HG03095 (cell line): ENCODE results near the gene NGRN.
A peak's percentile ranks its signal among the peaks of the same experiment; 100 is the strongest.
"Not testable (repeated sequence)": the region's sequence is repeated elsewhere in the genome, so short reads cannot be mapped to it uniquely, and the experiment has no call there.

ENCODE experiments used
- ATAC-seq: cut with Tn5 transposase; IDR thresholded peaks from one replicate; pipeline ENCODE4 v1.9.1; 2021; ENCODE audit warnings: moderate library complexity; ENCODE audit not compliant: unreplicated experiment

Gene NGRN

DNA sequence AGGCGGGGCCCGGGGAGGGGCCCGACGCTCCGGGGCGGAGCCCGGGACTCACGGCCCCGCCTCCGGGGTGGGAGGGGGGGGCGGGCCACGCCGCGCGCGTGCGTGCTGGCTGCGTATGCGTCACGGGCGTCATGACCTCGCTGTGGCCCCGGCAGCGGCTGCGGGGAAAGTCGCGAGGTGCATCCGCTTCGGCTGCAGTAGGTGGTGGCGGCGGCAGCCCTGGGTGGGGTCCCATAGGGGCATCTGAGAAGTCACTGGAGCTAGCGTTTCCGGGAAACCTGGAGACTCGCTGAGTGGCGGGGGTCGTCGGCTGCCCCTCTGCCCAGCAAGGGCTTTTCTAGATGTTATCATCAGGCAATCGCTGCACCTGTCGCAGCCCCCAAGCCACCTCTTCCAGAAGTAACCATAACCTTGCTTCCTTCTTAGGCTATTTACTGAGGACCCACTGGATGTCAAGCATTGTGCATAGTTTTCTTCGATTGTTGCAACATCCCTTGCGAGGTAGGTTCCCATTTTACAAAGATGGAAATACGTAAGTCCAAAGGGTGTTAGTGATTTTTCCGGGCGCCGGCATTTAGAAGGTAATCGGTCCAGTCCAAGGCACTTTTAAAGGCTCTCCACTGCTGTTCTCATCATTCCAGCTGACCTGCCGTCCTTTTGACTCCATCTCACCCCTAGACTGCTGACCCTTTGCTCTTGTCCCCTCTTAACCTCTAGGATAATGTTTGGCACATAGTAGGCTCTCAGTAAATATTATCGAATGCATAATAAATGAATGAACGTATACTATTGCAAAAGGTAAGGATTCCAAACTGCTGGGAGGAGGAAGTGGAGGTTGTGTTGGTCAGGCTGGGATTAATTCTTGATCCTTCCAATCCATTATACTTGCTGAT is 31.1 kb upstream of the NGRN start, which contains the start of gene GDPGP1:
Gene GDPGP1, plus strand, starts transcription at position 114 of the 893 bp plus-strand sequence. CDS start 6,700 bp downstream, outside the sequence.
- peak; percentile 58 for ATAC-seq

DNA sequence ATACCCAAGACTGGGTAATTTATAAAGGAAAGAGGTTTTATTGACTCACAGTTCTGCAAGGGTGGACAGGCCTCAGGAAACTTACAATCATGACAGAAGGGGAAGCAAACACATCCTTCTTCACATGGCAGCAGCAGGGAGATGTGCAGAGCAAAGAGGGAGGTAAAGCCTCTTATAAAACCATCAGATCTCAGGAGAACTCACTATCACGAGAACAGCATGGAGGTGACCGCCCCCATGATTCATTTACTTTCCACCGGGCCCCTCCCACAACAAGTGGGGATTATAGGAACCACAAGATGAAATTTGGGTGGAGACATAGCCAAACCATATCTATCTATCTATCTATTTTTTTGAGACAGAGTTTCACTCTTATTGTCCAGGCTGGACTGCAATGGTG is 26.1 kb upstream of the NGRN start:
- ATAC-seq, result no peak

DNA sequence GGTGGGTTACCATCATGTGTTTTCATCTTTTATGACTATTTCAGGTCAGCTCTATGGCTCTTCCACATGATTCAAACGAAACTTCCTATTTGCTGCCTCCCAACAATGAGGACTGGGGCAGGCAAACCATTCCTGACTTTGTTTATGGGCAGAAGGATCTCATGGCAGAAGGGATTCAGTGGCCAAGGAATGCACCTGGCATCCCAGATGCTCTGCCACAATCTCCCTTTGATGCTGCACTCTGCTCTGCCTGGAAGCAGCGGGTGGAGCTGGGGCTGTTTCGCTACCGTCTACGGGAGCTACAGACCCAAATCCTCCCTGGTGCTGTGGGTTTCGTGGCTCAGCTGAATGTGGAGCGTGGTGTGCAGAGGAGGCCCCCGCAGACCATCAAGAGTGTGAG is 24.6 kb upstream of the NGRN start:
- ATAC-seq, result no peak

DNA sequence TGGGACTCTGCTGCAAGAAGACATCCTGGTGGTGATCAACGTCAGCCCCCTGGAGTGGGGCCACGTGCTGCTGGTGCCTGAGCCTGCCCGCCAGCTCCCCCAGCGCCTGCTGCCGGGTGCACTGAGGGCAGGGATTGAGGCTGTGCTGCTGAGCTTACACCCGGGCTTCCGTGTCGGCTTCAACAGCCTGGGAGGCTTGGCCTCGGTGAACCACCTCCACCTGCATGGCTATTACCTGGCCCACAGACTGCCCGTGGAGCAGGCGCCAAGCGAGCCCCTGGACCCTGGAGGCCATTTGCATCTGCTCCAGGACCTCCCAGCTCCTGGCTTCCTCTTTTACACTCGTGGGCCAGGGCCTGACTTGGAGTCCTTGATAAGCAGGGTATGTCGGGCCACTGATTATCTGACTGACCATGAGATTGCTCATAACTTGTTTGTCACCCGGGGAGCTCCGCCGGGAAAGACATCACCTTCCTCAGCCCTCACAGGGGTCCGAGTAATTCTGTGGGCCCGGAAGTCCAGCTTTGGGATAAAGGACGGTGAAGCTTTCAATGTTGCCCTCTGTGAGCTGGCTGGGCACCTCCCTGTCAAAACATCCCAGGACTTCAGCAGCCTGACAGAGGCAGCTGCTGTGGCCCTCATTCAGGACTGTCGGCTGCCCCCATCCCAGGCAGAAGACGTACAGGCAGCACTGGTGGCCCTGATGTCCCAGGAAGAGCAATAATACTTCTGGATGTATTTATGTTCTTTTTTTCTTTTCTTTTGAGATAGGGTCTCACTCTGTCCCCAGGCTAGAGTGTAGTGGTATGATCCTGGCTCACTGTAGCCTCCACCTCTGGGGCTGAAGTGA is 23.9 kb upstream of the NGRN start:
- ATAC-seq, result no peak

DNA sequence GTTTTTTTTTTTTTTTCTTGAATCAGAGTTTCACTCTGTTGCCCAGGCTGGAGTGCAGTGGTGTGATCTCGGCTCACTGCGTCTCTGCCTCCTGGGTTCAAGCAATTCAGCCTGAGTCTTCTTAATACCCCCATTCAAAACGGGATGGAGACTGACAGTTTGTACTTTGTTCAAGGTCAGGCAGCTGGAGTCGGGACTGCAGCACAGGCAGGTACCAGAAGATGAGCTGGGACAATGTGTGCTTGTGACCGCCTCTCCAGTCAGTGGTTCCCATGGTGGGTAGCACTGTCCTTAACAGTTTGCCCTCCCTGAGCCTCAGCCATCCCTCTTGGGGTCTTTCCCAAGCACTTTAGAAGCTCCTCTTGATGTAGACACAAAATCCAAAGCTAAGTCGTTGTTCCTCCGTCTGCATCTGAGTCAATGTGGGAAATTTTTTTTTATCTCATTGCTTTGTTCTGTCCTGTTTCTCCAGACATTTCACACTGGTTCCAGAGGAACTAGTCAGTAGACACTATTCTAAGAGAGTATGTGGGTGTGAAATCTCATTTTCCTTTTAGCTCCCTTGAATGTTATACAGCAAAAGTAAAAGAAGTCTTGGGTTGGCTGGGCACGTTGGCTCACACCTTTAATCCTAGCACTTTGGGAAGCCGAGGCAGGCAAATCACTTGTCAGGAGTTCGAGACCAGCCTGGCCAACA is 21.4 kb upstream of the NGRN start:
- ATAC-seq, result no peak

DNA sequence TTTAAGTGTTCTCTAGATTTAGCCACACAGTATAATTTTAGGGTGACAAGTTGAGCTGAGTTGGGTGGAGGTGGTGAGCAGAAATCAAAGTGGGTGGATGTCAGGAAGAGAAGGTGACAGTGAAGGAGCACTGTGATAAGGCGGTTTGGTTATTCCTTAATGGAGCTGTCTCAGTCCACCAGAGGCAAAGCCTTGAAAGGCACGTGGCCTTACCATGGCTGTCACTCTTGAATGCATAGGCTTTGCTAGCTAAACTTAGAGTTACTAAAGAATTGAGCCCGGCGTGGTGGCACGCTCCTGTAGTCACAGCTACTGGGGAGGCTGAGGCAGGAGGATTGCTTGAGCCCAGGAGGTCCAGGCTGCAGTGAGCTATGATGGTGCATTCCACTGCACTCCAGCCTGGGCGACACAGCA is 16.7 kb upstream of the NGRN start:
- ATAC-seq, result no peak

DNA sequence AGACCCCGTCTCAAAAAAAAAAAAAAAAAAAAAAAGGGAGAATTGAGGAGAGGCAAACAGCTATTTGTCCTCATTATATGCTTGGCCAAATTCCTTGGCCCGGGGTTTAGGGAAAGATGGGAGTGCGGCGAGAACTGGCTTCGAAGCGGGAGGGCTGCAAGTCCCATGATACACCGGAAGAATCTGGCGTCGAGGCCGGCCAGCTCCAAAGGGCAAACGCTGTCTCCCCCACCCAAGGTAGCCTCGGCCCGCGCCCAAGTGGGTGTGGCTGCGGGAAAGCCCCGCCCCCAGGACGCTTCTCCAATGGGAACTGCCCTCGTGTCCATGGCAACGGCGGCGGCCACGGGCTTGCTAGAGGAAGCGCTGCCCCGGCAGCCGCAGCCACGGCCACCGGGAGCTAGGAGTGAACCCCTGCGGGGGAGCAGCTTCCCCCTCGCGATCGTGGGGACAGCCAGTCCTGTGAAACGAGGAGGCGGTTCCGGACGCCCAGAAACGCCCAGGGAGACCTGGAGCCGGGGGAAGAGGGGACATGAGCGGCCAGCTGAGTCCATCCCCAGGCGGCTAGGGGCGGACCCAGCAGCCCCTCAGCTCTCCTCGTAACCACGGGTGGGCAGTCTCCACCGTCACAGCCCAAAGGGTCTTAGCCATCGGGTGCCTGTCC is 16.1 kb upstream of the NGRN start, which contains the start of gene TTLL13:
Gene TTLL13, plus strand, starts transcription at position 354 of the 661 bp plus-strand sequence. CDS start 1,075 bp downstream, outside the sequence.
- peak; percentile 62 for ATAC-seq

DNA sequence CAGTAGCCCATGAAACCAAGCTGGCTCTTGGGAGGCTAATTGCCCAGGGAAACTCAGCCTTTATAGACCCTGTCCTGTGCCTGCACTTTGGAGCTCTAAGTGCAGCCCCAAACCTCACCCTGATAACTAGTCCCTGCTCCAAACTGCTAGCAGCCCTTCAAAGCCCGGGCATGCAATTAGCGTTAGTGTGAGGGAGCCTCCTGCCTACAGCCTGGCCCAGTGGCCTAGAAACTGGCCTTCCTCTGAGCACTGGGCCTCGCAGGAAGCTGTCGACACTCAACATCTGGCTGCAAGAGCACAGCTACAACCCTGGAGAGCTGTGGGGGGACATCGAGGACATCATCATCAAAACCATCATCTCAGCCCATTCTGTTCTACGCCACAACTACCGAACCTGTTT is 7.7 kb upstream of the NGRN start:
- ATAC-seq, result no peak

DNA sequence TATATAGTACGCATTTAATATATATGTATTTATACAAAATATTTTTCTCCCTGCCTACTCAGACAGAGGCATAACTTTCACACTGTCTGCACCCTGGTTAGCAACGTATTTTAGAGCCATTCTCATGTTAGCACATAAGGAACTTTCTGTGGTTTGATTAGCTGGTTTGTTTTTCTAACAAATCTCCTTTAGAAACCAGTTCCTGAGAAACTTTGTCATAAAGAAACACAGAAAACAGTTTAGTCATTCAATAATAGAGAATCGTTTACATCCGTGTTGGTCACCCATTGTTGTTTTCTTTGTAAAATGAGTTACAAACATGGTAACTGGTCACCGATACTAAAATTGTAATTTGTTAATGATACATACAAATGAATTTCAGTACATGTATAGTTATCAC is 5.9 kb upstream of the NGRN start:
- ATAC-seq, result peak; percentile 75

DNA sequence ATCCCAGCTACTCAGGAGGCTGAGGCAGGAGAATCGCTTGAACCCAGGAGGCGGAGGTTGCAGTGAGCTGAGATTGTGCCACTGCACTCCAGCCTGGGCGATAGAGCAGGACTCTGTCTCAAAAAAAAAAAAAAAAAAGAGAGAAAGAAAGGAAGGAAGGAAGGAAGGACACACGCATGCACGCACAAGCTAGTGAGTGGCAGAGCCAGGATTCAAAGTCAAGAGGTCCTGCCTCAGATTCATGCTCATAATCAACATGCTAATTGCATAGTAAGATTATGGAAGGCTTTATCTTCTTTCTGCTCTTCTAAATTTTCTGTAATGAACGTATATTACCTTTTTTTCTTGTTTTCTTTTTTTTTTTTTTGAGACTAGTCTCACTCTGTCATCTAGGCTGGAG is 4.7 kb upstream of the NGRN start:
- not testable (repeated sequence) for ATAC-seq

DNA sequence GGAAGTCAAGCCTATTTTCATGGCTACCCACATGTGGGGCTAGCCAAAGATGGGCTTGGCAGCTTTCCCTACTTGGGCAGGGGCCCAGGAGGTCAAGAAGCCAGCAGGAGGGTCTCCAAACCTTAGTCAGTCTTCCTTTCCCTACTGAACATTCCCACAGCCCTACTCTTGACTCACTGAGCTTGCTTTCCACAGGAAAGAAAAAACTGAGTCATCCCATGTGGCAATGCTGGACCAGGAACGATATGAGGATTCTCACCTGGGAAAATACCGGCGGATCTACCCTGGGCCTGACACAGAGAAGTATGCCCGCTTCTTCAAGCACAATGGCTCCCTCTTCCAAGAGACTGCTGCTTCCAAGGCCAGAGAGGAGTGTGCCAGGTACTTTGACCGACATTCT is 3.7 kb upstream of the NGRN start:
- no peak for ATAC-seq

DNA sequence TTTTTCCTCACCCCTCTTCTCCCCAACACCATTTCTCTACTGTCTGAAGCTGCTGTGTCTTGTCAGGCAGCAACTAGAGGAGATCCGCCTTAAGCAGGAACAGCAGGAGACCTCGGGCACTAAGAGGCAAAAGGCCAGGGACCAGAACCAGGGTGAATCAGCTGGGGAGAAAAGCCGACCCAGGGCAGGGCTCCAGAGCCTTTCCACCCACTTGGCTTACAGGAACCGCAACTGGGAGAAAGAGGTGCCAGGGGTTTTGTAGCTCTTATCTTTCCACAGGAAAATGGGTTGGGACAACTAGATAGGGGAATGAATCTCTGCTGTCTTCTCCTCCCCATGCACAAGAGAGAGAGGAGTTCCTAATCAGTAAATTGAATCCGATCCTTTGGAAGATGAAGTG is 3.0 kb upstream of the NGRN start:
- ATAC-seq, result no peak

DNA sequence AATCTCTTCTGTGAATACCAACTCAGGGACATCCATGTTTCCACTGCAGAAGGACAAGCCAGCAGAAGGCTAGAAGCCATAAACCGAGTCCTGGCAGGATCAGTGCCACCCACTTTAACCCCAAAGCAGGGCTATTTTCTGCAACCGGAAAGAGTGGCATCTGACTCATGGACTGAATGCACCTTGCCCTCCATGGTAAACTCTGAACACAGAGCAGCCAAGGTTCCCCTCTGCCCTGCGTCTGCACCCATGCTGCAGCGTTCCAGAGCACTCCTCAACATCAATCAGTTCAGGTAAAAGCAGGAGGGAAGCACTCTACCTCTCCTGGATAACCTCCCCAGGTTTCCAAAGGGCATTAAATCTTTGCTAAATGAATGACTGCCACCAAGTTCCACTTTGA is 801 bp upstream of the NGRN start:
- no peak for ATAC-seq

DNA sequence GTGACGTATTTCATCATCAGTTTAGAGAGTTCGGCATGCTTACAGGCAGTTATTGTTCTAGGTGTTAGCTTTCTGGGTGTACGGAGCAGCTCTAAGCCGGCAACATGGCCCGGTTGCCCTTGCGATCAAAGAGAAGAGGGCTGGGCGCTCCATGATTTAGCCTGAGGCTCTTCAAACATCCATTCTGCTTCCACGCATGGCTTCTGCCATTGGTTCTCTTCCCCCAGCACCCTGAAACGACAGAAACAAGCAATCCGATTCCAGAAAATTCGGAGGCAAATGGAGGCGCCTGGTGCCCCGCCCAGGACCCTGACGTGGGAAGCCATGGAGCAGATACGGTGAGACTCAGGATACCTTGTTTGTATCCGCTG is 574 bp downstream of the NGRN start:
- peak; percentile 15 for ATAC-seq

DNA sequence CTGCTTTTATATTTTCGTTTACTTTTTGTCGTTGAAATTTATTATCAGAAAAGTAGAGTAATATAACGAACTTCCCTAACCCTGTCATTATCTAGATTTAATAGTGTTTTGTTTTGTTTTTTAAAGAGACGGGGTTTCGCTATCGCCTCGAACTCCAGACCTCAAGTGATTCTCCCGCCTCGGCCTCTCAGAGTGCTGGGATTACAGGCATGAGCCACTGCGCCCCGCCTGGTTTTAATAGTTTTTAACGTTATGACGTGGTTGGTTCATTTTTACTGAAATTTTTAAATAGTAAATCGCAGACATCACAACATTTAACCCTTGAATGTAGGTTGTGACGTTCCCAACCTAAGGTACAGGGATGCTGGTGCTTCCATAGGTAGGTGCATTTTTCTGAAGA is 1.0 kb downstream of the NGRN start:
- ATAC-seq, result no peak

DNA sequence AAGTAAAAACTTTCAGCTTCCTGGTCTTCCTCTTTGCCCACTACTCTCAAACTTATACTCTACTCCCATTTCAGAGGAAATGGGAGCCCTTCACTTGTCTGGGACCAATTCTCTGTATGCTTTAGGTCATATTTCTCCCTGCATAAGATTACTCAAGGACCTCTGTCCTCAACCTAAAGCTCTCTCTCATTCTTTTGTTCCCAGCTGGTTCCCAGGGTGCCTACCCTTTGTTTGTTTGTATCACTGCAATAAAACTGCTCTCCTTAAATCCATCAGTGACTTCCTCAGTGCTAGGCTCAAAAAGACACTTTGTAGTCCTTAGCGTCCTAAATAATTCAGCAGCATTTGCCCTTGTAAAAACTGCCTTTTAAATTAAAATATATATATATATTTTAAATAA is 2.9 kb downstream of the NGRN start:
- no peak for ATAC-seq

DNA sequence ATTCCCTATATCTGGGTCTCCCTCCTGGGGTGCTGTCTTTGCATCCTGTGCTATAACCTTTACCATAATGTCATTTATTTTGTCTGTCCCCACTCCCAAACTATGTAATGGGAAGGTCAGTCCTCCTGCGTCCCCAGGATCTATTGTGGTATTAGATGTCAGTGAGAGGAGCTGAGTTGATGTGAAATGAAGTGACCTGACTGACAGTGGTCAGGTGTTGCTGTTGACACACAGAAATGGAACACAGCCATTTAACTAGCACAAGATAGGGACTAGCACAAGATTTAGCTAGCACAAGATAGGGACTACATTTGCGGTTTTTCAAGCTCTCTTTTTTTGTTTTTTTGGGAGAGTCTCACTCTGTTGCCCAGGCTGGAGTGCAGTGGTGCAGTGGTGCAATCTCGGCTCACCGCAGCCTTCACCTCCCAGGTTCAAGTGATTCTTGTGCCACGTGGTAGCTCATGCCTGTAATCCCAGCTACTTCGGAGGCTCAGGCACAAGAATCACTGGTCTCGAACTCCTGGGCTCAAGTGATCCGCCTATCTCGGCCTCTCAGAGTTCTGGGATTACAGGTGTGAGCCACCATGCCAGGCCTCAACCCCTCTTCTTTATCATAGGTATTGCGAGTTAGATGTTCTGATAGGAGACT is 5.2 kb downstream of the NGRN start:
- no peak for ATAC-seq

DNA sequence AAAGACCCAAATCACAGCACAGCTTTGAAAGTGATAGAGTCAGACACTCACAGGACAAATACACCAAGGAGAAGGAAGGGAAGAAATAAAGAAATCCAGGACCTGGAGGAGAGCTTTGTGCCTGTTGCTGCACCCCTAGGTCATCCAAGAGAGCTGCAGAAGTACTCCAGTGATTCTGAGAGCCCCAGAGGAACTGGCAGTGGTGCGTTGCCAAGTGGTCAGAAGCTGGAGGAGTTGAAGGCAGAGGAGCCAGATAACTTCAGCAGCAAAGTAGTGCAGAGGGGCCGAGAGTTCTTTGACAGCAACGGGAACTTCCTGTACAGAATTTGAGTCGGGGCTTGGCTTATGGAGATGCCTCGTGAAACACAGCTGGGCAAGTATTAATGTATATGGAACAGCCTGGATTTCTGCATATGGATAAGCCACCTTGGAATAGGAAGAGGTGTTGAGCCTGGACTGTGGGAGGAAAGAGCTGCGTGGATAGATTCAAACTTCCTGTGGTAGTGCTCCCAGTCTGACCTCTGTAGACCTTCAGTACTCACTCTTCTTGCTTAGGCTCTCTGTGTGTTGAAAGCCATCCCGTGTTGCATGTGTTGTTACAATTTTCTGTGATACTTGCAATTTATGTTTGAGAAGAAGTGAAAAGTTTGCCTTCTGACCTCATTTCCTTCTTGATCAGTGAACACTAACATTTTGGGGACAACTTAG is 6.1 kb downstream of the NGRN start:
- ATAC-seq, result no peak

DNA sequence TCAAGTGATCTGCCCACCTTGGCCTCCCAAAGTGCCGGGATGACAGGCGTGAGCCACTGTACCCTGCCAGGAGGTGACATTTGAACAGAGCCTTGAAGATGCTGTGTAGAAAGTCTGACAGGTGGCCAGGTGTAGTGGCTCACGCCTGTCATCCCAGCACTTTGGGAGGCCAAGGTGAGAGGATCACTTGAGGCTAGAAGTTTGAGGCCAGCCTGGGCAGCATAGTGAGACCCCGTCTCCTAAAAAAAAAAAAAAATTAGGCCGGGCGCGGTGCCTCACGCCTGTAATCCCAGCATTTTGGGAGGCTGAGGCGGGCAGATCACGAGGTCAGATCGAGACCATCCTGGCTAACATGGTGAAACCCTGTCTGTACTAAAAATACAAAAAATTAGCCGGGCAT is 13.0 kb downstream of the NGRN start:
- ATAC-seq, result not testable (repeated sequence)

DNA sequence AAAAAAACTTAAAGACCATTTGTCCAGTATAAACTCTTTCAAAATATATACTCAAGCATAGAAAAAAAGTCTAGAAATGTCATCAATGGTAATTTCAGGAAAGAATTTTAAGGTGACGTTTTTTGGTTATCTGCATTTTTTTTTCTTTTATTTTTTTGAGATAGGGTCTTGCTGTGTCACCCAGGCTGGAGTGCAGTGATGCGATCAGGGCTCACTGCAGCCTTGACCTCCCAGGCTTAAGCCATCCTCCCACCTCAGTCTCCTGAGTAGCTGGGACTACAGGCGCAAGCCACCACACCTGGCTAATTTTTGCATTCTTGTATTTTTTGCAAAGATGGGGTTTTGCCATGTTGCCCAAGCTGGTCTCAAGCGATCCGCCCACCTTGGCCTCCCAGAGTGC is 15.3 kb downstream of the NGRN start:
- not testable (repeated sequence) for ATAC-seq
